Measurements from ENCODE around the gene ETS1.
A peak's percentile ranks its signal among the peaks of the same experiment; 100 is the strongest.

The ETS1 gene

GRCh38 chr11:128479144-128479543, 108.2 kb downstream of the ETS1 start:
- no peak for DNase-seq

- DNase-seq = no peak
Observed at GRCh38 chr11:128478305-128478704, 109.1 kb downstream of the ETS1 start.

- DNase-seq = no peak
Observed at GRCh38 chr11:128477811-128478210, 109.5 kb downstream of the ETS1 start.

- DNase-seq = no peak
Observed at GRCh38 chr11:128477278-128477677, 110.1 kb downstream of the ETS1 start.

DNA sequence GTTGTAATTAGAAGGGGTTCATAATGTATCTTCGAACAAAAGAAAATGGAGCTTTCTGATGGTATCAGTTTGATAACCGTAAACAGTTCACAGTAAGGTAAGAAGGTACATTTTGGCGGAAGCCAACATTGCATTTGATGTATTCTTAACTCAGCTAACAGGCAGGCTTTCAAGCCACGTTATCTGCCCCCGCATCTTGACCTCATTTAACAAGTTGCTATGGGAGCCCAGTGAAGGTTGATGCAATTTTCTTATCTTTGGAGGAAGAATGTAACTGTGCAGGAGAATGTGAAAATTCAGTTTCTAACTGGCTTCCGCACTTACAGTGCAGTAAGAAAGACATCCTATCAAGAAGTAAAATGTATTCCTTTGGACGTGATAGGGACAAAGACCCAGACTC, 110.6 kb downstream of the ETS1 start:
- no peak for DNase-seq

DNA sequence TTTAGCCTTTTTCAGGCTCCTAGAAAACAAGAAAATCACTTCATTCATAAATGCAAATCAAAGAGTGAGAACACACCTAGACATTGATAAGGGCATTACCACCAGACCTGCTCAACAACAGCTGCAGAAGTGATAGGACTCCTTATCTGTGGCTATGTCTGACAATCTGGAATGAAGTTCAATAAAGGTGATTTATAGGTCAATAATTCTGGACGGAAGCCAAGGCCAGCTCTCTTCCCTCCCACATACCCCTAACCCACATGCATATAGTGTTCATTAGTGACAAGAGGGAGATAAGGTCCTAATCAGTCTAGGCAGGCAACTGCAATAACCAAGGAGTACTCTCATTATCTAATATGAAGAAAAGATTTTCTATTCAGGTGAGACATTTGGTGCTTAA, 111.3 kb downstream of the ETS1 start:
- DNase-seq = no peak

DNA sequence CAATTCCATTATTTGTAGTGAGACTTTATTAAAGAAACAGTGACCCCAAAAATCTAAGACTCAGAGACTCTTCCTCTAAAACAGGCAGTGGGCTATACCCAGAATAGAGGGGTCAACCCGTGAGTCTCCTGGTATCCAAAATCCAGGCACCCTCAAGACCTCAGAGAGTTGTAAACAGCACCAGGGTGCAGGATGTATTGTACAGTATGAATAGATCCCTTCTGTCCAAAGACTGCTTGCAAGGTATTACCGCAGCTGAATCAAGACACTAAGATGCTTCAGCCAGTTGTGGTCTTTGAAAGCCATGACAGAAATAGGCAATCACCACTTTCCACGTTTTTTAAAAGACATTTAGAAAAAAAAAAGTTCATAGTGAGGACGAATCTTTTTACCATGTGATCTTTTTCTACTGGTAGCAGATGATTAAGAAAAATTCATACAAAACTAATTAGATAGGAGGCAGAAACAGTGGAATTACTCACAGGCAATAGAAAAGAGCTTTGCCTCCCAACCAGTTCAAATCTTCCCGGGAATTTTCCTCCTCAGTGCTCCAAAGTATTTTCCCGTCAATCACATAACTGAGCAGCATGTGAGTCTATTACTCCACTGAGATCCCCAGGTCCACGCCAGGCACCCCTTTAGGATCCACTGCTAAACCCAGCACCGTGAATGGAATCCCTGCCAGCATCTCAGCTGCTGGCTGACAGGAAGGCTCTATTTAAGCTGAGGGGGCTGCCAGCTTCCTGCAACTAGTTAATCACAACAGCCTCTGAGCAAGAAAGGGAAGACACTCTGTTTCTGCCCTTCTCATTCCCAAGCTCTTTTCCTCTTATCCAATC, 113.1 kb downstream of the ETS1 start:
- DNase-seq = no peak

DNA sequence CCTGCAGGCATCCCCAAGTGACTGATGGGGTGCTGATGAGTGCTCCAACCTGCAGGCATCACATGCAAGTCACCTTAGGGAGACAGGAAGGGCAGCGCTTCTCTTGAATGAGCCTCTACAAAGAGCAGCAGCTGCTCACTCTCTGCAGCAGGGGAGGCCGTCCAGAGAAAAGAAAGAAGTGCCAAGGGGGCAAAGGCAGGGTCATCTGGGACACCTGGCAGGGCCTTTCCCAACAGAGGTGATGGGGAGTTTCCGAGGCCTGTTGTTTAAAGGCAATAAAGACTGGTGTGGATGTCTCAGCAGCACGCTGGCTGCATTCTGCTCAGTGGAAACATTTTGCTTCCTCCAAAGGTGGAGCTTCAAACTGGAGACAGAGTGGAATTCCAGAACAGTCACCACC, 113.7 kb downstream of the ETS1 start:
- DNase-seq = no peak

- no peak for DNase-seq
Observed at GRCh38 chr11:128472128-128473089, 114.9 kb downstream of the ETS1 start.

DNA sequence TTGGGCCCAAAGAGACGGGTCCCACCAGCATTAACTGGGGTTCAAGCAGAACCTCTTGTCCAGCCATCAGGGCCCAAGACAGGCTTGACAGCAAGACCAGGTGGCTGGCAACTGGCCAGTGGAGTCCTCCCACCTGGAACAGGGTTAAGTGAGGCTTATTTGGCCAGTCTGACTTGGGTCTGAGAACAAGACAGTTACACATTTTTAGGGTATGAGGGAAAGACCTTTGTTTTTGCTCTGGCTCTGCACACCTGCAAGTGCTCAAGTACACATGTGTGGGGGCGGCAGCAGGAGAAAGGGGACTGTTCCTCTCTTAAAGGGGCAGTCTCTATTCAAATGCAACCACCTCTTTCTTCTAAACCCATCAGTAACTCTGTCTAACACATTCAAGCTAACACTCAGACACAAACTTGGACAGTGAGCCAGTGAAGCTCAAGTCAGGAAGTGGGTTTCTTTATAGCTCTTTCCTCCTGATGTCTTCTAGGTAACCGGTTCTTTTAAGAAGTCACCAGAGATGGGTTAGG, 116.2 kb downstream of the ETS1 start:
- DNase-seq = no peak

DNA sequence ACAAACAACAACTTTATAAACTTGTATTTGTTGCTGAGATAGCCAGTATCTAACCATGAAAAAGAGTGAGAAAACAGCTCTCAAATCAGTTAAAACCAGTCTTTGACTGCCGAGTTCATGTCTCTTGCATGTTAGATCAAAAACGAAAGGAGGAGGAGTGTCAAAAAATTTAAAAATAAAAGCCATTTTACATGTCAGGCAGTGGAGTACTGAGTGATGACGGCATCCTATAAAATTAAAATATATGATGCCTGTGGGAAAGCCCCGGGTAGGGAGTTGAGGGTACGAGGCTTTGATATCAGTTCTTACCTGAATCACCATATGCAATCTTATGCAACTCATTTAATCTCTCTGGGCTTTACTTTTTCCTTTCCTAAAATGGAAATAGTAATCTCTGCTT, 117.3 kb downstream of the ETS1 start:
- no peak for DNase-seq

DNA sequence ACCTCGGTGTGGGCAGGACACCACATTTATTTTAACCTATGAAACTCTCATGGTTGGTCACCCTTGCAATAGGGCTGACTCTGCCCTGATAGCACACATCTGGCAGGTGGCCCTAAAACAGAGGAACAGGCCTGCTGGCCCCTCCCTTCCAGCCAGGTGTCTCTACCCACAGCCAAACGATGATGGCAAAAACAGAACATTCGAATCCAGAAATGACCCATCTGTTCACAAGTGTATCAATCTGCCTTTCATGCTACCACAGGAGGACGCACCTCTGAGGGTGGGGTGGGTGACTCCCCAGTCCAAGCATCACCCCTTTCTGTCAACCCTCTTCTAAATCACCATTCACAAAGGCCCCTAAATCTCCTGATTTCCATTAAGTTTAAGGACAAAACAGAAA, 118.1 kb downstream of the ETS1 start:
- DNase-seq = no peak

- no peak for DNase-seq
Observed at GRCh38 chr11:128468111-128468510, 119.2 kb downstream of the ETS1 start.

DNA sequence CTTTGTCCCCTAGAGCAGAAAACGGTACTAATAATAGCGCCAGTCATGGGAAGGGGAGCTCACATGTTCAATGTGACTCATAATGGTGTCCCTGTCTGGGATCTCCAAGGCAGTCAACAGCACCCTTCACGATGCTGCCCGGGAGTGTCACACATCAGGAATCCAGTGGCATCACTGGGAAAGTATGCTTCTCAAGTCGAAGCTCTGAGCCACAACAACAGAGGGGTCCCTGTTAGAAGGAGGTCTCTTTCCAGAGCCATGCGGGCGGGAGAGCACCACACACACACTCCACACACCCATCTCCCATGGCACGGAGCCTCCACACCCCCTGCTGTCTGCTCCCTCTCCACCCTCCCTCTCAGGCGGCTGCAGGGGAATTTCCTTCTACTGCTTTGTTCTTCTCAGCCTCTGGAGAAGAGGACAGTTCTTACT, 119.7 kb downstream of the ETS1 start:
- peak; percentile 88 to 91 for DNase-seq

DNA sequence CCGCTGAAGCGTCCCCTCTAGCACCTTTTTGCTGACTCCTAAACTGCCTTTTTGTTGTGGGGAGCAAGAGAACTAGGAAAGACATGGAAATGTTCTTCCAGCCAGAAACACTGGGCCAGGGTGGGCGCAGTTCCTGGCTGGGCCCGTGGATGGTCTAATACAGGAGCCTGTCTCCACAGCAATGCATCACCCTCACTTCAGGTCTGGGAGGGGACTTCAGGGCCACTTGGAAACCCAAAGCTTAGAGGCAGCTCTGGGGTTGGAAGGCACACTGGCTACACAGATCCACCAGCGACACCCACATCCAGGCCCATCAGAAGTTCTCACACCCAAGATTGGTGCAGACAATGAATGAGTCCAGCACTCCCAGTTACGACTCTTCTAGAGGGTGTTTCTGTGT, 120.3 kb downstream of the ETS1 start:
- DNase-seq = no peak

- DNase-seq = no peak
Observed at GRCh38 chr11:128465946-128466705, 121.2 kb downstream of the ETS1 start.

- no peak for DNase-seq
Observed at GRCh38 chr11:128465531-128465930, 121.8 kb downstream of the ETS1 start.

DNA sequence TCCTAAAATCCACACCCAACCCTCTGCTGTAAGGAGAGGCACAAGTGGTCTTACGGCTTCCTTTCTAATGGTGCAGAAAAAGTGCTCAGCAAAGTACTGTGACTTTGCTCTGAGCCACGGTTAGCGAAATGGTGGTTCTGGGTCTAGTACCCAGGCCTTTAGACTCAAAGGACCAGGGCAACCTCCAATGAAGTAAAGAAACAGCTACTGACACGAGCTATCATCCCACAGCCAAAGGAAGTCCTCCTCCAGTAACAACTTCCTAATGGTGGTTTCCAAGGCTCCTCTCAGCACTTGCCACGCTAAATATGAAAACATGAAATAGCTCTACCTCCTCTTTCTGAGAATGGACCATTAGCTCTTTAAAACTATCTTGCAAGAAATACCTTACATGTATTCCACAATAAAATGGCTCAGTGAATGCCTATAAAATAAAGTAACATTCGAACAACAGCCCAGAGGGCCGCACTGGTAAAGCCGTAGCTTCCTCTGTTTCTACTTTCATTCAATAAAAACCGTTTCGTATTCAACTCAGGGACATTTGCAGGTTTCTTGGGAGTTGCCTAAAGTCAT, 122.4 kb downstream of the ETS1 start:
- no peak for DNase-seq

DNA sequence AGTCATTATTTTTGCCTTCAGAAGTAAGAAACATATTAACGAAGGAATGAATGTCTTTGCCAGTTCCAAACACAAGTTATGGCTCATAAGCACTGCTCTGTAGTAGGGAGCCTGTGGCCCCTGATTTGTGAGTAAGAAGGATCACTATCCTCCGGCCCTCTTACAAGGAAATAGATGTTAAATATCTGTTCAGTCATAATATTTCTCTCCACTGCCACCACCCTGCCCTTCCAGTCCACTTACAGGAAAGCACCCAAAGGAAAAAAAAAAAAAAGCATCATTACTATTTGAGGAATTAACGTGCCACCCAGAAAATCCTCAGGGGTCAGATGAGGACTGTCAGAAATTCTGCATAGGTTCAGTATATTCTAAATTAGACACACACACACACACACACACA, 123.4 kb downstream of the ETS1 start:
- DNase-seq = no peak

GRCh38 chr11:128463371-128463829, 124.0 kb downstream of the ETS1 start:
- DNase-seq = no peak

DNA sequence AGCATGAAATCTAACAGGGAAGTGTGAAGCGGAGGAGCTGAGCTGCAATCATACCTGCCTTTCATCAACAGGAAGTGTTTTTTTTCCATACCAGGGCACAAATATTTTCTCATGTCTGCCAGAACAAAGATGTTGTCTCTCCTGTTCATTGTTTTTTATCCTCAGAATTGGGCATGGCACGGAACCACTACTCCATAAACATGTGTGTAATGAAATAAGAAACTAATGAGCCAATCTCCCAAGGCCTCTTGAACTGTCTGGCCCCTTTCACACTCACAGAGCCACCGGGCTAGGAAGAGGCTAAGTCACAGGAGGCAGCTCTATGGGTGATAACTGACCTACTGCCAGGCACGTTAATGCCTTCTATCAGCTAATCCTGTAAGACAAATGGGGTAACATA, 124.4 kb downstream of the ETS1 start:
- DNase-seq = no peak

GRCh38 chr11:128462189-128462588, 125.2 kb downstream of the ETS1 start:
- no peak for DNase-seq

Data from SW 1271 (cell line).